ENCODE measurements around the gene CEP20.

DNA sequence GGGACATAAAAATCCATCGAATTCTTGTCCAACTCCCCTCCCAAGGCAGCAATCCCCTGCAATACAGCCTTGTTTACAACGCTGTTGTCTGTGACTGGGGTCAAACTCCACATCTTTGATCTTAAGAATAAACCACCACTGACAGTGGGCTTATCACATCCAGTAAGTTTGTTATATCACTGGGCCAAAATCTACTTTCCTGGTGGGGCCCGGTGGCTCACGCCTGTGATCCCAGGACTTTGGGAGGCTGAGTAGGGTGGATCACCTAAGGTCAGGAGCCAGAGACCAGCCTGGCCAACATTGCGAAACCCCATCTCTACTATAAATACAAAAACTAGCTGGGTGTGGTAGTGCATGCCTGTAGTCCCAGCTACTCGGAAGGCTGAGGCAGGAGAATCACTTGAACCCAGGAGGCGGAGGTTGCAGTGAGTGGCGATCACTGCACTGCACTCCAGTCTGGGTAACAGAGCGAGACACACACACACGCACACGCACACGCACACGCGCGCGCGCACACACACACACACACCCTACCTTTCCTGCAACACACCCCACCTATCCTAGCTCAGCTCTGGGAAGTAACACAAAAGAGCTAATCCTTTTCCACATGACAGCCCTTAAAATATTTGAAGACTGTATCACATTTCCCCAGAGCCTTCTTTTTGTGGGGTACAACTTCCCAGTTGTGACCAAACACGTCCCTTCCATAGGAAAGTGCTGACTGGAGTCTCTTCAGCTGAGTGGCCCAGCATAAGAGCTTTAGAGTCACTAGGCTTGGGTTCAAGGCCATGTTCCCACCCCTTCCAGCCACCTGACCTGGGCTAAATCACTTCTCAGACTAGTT is 40.1 kb upstream of the CEP20 start:
- TF ChIP-seq, protein P1, sequence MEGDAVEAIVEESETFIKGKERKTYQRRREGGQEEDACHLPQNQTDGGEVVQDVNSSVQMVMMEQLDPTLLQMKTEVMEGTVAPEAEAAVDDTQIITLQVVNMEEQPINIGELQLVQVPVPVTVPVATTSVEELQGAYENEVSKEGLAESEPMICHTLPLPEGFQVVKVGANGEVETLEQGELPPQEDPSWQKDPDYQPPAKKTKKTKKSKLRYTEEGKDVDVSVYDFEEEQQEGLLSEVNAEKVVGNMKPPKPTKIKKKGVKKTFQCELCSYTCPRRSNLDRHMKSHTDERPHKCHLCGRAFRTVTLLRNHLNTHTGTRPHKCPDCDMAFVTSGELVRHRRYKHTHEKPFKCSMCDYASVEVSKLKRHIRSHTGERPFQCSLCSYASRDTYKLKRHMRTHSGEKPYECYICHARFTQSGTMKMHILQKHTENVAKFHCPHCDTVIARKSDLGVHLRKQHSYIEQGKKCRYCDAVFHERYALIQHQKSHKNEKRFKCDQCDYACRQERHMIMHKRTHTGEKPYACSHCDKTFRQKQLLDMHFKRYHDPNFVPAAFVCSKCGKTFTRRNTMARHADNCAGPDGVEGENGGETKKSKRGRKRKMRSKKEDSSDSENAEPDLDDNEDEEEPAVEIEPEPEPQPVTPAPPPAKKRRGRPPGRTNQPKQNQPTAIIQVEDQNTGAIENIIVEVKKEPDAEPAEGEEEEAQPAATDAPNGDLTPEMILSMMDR (IDR thresholded peaks at IDR 0.05), result no peak
- no peak for TF ChIP-seq POLR2A (IDR thresholded peaks at IDR 0.05)

Measured in thyroid gland (tissue), 4 donors.